Tibial artery (tissue), 4 donors: ENCODE data around the gene SLC2A5.
"Not testable (repeated sequence)": the region's sequence is repeated elsewhere in the genome, so short reads cannot be mapped to it uniquely, and the experiment has no call there.

Experiments used
- DNase-seq, 2 donors: peaks; one replicate each; pipeline ENCODE4 v3.0.0-alpha.2; 2019
- H3K27ac ChIP-seq, 2 donors: fragments of 200-600 bp; sonication (generic) in 1 of 2; 1 replicate in 1 of 2; 2 replicates in 1 of 2; pipeline ENCODE4 v1.5.1; 2018 to 2019; ENCODE audit warnings: mild to moderate bottlenecking in 1 of 2
- H3K27me3 ChIP-seq, 2 donors: fragments of 200-600 bp; sonication (generic) in 1 of 2; one replicate each; pipeline versions ENCODE4 v1.5.1 to v1.6.0; 2016 to 2019
- H3K36me3 ChIP-seq, 3 donors: fragments of 200-600 bp; sonication (generic) in 2 of 3; one replicate each; pipeline ENCODE4 v1.5.1; 2016 to 2019; ENCODE audit warnings: mild to moderate bottlenecking in 2 of 3
- H3K4me1 ChIP-seq, 4 donors: fragments of 200-600 bp; sonication (generic) in 2 of 4; 1 replicate in 3 of 4; 2 replicates in 1 of 4; pipeline ENCODE4 v1.5.1; 2016 to 2019
- H3K4me3 ChIP-seq, 2 donors: fragments of 200-600 bp; sonication (generic) in 1 of 2; 1 replicate in 1 of 2; 2 replicates in 1 of 2; pipeline ENCODE4 v1.5.1; 2018 to 2019; ENCODE audit warnings: mild to moderate bottlenecking in 2 of 2
- H3K9me3 ChIP-seq, 3 donors: fragments of 200-600 bp; sonication (generic) in 1 of 3; one replicate each; pipeline ENCODE4 v1.5.1; 2016 to 2019
- CTCF ChIP-seq, 2 experiments: fragments of 200-600 bp in 1 of 2; fragments of 450-650 bp in 1 of 2; IDR thresholded peaks; one replicate each; pipeline ENCODE4 v1.5.1; 2017 to 2019; ENCODE audit warnings: antibody characterized with exemption in 2 of 2, mild to moderate bottlenecking in 1 of 2, moderate library complexity in 1 of 2
- intact Hi-C: fragments of 100-400 bp; cut with DNase I; formaldehyde crosslinking; loops from one replicate; pipeline ENCODE4 v1.15.0; 2023; ENCODE audit warnings: low total_unique reads

Gene SLC2A5

GRCh38 chr1:9037476-9038337 is 31.7 kb downstream of the SLC2A5 start:
- H3K27me3 ChIP-seq: peaks cover 0 to 14% of the 10 kb centered on the region in 2 donors
- peaks cover 0 to 11% (median 7%) of the 10 kb centered on the region in 3 donors for H3K9me3 ChIP-seq
- intact Hi-C loops: no loop called here
- H3K4me3 ChIP-seq: no peak overlapping the region
- peaks cover 0 to 8% (median 0%) of the 10 kb centered on the region in 4 donors for H3K4me1 ChIP-seq
- no peaks in the 10 kb centered on the region for H3K36me3 ChIP-seq
- DNase-seq: no peak
- no peak for TF ChIP-seq CTCF (IDR thresholded peaks at IDR 0.05)
- no peak overlapping the region for H3K27ac ChIP-seq

DNA sequence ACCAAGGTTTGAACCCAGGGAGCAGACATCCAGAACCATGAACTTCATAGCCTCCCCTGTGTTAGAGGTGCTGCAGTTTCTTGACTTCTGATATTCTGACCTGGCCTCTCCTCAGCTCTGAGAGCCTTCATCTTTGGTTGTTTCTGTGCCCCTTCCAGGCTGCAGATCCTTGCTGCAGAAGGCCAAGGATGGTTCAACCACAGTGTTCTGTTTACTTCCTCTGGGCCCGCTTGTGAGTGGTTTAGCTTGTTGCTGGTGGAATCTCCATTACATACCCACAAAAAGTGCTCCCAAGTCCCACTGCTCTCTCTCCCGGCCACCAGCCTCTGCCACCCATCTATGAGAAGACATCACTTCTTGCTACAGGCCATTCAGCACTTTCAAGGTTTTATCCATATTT is 34.2 kb downstream of the SLC2A5 start:
- no peak overlapping the region for H3K27ac ChIP-seq
- H3K4me3 ChIP-seq: no peak overlapping the region
- peaks cover 0 to 26% of the 10 kb centered on the region in 2 donors for H3K27me3 ChIP-seq
- no peak for DNase-seq
- H3K4me1 ChIP-seq: peaks cover 0 to 8% (median 0%) of the 10 kb centered on the region in 4 donors
- intact Hi-C loops: no loop called here
- no peak for TF ChIP-seq CTCF (IDR thresholded peaks at IDR 0.05)
- H3K36me3 ChIP-seq: no peaks in the 10 kb centered on the region
- peaks cover 0 to 18% (median 14%) of the 10 kb centered on the region in 3 donors for H3K9me3 ChIP-seq

DNA sequence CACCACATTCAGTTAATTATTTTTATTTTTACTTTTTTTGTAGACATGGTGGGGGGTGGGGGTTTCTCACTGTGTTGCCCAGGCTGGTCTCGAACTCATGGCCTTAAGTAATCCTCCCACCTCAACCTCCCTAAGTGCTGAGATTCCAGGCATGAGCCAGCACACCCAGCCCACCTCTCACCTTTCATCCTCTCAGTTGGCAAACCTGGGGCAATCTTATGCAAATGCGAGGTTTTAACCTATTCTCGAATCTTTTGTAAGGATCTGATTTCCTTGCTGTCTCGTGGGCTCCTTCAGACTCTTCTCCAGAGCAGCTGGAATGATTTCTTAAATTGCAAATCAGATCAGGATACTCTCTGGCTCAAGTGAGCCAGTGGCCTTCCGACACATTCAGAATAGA is 36.1 kb downstream of the SLC2A5 start:
- no peak for TF ChIP-seq CTCF (IDR thresholded peaks at IDR 0.05)
- intact Hi-C loops: no loop called here
- Histone ChIP-seq H3K9me3 (peaks cover 0 to 18% (median 14%) of the 10 kb centered on the region in 3 donors), H3K4me1 (no peaks in the 10 kb centered on the region), H3K27ac (no peak overlapping the region), H3K36me3 (no peaks in the 10 kb centered on the region), H3K27me3 (peaks cover 0 to 15% of the 10 kb centered on the region in 2 donors), H3K4me3 (no peak overlapping the region)
- no peak for DNase-seq

DNA sequence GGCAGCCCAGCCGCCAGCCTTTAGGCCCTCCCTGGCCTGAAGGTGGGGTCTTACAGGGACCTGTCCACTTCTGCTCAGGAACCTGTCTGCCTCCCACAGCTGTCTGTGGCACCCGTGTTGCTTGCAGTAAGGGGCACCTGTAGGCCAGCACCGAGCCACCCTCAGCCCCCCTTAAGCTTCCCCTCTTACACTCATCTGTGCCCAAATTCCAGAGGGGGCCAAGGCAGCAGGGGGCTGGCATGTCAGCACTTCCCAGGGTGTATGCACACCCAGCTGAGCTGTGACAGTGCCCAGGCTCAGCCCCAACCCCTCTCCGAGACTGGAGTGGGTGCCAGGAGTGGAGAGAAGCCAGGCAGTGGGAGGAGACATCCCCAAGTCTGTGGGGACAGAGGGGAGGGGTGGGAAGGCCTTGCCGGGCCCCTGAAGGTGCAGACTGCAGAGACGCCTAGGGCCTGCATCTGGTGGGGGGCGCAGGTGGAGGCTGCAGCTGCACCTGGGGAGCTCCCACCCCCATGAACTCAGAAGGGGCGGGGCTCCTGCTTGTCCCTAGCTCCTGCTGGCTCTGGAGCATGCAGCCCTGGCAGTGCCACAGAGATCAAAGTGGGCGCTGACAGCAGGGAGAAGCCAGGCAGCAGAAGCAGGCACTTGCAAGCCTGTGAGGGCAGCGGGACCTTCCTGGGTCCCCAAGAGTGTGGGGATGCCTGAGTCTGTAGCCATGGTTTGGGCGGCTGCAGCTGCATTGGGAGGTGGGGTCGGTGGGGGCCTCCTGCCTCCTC is 37.8 kb downstream of the SLC2A5 start:
- intact Hi-C loops: no loop called here
- no peak for TF ChIP-seq CTCF (IDR thresholded peaks at IDR 0.05)
- H3K36me3 ChIP-seq: no peaks in the 10 kb centered on the region
- no peak for DNase-seq
- no peak overlapping the region for H3K4me3 ChIP-seq
- no peak overlapping the region for H3K27ac ChIP-seq
- H3K4me1 ChIP-seq: no peaks in the 10 kb centered on the region
- peaks cover 0 to 18% (median 14%) of the 10 kb centered on the region in 3 donors for H3K9me3 ChIP-seq
- H3K27me3 ChIP-seq: peaks cover 0 to 12% of the 10 kb centered on the region in 2 donors

GRCh38 chr1:9031077-9031476 is 38.4 kb downstream of the SLC2A5 start:
- DNase-seq, H3K4me3 ChIP-seq, intact Hi-C loops, H3K27ac ChIP-seq, H3K36me3 ChIP-seq, H3K4me1 ChIP-seq: not testable (repeated sequence)
- Histone ChIP-seq H3K27me3 (peaks cover 0 to 12% of the 10 kb centered on the region in 2 donors), H3K9me3 (peaks cover 0 to 18% (median 14%) of the 10 kb centered on the region in 3 donors)
